Urothelium cell line (cell line): Measurements from ENCODE around the gene CNNM2.

Source experiments
- DNase-seq: peaks from one replicate; pipeline ENCODE4 v3.0.0; 2011; ENCODE audit warnings: low spot score, mixed read lengths
- FAIRE-seq: peaks from 2 replicates; lab custom pipeline; 2011; peaks lifted over from hg19 to GRCh38; lab: Jason Lieb, UNC

Gene CNNM2

DNA sequence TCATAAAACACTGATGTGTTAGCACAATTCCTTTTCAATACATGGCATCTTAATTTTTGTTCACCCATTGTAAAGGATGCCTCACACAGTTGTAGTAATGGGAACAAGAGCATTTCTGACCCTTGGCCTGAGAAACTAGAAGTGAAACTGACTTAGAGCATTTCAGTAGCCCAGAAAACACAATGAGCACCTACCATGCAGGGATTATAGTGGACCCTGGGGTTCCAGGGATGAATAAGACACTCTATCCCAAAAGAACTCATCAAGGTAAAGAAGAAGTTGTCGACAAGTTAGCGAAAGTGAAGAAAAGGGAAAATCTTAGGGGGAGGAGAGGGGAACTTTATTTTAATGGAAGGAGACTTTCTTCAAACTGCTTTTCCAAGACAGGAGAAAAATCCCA is 149.4 kb downstream of the CNNM2 start:
- DNase-seq (no peak), FAIRE-seq (no peak)

DNA sequence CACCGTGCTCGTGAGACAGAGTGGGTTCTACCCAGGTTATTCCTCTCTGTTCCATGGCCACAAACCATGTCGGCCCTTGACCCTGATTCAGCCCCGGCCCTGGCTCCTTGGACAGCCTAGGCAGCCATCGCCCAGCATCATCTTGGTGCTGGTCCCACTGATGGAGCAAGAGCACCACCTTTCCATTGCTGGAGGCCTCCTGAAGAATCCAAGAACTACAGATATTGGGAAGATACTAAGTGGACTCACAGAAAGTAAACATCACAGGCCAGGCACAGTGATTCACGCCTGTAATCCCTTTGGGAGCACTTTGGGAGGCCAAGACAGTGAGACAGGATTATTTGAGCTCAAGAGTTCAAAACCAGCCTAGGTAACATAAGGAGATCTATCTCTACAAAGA is 149.9 kb downstream of the CNNM2 start:
- no peak for FAIRE-seq

DNA sequence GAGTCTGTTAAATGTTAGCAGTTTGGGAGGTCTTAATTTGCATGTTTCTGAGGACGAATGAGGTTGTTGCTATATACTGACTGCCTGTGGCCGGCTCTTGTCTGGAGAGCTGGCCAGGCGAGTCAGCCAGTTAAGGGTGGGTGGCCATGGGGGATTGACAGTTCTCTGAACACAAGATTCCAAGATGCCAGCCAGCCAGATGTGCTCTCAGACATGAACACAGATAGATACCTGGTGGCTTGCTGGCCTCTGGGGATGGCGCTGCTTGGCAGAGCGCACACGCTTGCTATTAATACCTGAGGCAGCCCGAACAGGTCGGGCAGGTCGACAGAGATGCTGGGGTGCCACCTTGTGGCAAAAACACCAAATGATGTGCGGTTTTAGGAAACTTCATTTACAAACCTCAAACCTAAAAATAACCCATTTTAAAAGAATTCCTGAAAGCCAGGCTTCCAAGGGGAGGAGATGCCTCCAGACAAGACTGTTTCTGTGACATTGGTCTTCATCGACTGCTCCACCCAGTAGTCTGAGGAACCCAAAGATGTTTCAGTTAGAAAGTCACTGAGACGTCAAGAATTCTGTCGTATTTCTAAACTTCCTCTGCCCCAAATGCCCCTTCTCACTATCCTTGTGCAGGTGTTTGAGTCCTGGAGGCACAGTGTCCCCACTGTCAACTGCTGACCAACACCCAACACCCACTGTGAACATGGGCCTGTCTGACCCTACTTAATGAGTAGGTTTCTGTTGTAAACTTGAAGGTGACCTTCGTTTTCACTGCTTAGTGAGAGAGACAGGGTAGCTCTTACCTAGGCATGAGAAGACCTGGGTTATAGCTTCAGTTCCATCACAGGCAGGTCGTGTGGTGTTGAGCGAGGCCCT is 151.6 kb downstream of the CNNM2 start:
- FAIRE-seq: no peak

More for the DNA sequence above, 149.9 kb downstream of the CNNM2 start:
- no peak for DNase-seq

DNA sequence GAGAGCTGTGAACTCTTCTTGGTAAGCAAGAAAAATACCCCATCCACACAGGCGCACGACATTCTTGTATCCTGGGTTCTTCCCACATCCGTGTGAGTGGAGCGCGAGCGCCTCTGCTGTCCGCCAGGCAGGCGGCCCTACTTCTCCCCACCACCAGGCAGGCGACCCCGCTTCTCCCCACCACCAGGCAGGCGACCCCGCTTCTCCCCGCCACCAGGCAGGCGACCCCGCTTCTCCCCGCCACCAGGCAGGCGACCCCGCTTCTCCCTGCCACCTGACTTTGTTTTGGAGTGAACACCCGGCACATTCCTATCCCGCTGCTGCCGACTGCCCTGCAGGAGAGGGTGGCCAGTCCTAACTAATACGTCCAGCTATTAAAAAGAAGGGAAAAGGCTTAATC is 154.2 kb downstream of the CNNM2 start:
- FAIRE-seq (no peak), DNase-seq (no peak)

More for the DNA sequence above, 151.6 kb downstream of the CNNM2 start:
- DNase-seq: peak; percentile 62

DNA sequence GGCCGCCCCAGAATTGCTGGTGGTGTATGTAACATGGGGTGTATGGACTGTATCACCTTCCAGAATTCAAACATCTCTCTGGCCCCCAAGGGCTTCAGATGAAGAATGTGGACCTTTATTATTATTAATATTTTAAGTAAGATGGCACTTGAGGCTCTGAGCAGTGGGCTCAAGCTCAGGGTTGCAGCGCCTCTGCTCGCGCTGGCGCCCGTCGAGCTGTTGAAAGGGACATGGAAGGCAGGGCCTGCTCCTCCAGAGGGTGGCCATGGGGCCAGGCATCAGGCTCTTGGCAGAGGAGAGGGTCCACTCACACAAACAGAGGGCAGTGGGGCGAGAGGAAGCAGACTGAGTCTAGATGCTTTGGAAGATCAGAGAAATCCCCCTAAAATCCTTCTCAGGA is 154.8 kb downstream of the CNNM2 start:
- DNase-seq (no peak), FAIRE-seq (no peak)

DNA sequence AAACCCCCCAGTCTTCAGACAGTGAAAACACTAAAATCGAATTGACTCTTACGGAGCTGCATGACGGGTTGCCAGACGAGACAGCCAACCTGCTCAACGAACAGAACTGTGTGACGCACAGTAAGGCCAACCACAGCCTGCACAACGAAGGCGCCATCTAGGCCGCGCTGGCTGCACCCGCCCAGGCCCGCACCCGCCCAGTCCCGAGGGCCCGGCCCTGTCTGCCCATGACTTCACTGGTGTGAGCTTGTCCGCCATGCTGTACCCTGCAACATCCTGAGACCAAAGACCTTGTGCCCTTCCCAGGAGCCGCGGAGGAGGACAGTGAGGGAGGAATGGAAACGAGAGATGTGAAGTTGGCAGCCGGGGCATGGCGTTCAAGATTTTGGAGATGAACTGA is 158.9 kb downstream of the CNNM2 start:
- no peak for DNase-seq
- peak; percentile 90 for FAIRE-seq

DNA sequence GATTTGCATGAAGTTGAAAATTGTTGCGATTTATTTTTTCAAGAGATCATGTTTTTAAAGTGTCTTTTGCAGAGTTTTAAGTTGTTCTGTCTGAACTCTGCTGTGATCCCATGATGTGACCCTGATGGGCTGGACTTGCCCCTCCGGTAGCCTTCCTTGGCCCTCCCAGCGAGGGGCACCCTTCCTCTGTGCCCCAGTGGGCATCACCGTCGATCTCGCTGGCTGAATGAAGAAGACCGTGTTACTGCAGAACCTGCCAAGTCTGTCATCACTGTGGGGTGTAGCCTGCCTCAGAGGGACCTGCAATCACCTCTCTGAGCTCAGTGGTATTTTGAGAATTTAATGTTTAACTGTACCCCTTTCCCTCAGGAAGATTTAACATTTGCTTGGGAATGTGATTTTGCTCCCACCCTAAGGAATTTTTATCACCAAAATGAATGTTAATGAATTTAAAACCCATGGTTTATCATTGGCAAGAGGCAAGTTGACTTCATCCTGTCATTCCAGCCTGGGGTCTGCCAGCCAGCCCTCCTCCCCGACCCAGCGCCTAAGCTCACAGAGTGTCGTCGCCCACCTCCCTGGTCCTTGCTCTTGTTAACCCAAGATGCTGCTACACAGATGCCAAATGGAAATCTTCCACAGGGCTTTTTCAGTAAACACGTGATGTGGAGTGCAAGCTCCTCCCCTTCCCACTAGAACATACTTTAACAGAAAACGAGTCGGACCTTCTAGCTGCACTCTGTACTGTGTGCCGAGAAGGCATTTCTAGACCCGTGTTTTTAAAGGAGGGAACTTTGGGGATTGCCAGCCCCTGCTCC is 159.6 kb downstream of the CNNM2 start:
- FAIRE-seq (no peak), DNase-seq (no peak)

DNA sequence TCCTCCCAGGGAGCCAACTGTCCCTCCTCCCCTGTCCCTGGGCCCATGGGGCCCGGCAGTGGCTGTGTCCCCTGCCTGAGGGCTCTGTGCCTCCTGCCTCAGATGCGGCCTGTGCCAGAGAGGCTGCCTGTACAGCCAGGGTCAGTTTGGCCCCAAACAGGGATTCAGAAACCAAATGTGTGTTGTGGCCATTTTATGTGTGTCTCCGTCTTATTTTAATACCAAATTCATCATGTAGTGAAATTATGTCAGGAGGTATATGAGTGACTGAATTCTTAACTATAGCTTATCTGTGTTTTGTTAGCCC is 160.2 kb downstream of the CNNM2 start:
- DNase-seq (no peak), FAIRE-seq (no peak)

DNA sequence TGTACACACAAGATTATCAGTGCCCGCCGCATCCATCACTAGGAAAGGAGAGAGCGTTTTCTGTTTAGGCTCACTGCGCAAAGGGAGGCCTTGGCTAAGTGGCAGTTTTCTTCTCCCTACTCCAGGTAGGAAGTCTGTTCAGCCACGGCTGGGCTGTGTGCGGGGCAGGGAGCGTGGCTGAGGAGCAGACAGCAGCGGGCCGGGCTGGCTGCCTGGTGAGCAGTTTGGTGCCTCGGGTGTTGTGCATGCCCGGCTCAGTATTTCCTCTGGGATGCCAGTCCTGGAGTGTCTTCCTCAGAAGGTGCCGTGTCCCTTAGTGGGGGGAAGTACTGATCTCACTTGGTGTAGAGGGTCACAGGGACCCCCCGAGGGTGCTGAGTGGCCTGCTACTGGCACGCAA is 160.6 kb downstream of the CNNM2 start:
- DNase-seq (no peak), FAIRE-seq (no peak)

DNA sequence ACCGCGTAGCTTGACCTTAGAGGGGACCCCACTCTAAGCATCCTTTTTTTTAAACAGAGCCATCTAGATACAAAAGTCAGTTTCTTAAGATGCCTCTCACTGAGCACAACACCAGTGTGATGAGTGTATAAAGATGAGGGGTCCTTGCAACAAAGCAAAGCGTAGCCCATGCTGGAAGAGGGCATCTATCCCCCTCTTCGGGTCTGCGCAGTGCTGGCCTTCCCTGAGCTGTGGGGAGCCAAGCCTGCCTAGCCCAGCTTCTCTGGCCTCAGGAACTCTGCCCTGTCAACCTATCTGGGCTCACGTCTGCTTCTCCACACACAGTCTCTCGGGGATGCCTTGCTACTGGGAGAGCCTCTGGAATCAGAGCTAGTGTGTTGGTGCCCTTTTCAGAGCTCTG is 161.0 kb downstream of the CNNM2 start:
- FAIRE-seq (no peak), DNase-seq (no peak)

DNA sequence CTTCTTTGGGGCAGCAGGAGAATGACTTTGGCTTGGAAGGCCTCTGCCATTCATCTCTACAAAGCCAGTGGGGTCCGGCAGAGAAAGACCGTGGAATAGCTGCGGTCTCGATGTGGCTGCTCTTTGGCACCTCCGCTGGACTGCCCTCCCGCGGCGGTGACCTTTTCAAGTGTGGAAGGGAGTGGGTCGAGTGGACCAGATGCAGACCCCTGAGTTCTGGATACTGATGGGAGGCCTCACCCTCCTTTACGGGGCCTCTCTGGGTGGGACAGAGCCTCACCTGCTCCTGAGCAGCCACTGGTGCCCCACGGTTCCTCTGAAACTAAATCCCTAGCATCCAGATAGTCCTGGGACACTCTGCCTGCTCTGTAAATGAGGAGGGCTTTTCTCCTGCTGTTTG is 161.9 kb downstream of the CNNM2 start:
- no peak for FAIRE-seq
- no peak for DNase-seq

DNA sequence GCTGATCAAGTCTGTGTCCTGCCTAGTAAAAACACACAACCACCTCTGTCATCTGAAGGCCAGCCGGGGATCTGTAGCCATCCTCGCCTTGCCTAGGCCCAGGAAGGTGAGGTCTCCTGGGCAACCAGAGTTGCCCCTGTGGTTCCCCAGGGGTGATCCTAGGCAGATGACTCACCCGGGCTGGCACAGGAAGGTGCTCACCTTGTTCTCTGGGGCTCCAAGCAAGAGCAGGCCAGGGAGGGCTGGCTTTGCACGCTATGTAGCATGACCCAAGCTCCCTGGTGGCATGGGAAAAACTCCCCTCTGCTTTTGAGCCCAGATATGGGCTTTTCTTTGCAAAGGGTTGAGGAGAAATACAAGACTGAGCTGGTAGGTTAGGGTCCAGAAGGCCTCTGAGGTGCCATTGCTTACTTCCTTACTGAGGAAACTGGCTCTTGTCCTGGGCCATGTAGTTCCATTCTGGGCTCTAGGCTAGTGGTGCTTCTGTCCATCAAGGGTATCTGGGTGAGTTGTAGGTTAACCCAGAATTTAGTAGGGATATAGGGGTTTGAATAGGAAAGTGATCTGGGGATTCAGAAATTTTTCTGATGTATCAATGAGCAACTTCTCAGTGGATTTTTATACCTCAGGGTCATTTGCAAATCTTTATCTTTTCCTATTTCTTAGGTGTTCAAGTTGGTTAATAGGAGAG is 162.9 kb downstream of the CNNM2 start:
- no peak for DNase-seq
- no peak for FAIRE-seq

DNA sequence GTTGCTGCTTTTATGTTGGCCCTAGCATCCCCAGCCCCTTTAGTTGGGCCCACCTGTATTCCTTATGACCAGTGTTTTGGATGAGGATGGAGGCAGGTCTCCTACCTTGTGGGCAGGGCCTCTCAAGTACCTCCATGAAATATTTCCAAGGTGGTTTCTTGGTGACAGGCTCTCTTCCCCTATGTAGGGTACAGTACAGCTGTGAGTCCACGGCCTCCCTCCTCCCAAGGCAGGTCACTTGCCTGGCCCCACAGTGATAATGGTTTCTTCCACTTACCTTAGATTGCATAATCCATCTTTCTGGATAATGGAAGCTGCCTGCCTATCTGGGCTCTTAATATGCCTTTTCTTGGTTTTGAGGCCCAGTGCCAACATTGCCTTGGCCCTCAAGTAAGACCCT is 164.6 kb downstream of the CNNM2 start:
- FAIRE-seq (no peak), DNase-seq (no peak)

DNA sequence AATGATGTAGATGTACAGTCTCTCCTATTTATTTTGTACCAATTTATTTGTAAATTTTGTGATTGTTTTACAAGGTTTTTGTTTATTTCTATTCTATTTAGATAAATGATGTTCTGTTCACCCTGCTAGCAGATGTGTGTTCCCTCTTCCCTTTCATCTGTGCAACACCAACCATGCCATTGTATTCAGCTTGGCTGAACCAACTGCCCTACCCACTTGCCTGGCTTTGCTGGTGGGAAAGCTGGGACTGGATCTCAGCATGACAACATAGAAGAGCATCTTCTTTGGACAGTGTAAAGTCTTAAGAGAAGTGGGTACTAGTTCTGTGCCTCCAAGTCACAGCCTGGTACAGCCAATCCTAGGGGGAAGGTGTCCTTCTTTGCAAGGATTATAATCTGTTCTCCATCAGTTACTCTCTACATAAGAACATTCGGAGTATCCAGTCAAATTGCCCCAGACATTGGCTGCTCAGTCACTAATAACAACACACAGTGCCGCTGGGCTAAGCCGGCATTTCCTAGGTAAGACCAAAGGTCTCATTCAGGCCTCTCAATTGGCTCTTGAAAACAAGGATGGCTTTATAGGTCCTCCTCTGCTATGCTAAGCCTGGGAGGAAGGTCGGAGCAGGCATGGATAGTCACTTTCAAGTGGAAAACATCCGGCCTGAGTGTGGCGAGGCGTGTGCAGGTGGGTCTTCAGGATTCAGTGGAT is 165.3 kb downstream of the CNNM2 start:
- no peak for DNase-seq
- FAIRE-seq: no peak

DNA sequence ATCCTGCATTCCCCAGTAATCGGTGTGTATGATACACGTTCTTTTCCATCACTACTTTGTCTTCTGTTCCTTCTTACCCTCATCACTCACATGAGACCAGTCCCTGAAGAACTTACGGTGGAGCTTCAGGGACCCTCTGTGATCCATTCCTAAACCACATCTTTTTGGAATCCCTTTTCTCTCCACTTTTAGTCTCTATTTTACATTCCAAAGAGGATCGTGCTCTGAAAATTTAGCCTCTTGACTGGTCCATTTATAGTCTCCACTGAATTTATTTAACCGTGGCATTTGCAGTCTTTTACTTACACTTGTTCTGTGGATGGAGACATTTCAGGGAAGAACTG is 165.9 kb downstream of the CNNM2 start:
- DNase-seq (no peak), FAIRE-seq (no peak)

DNA sequence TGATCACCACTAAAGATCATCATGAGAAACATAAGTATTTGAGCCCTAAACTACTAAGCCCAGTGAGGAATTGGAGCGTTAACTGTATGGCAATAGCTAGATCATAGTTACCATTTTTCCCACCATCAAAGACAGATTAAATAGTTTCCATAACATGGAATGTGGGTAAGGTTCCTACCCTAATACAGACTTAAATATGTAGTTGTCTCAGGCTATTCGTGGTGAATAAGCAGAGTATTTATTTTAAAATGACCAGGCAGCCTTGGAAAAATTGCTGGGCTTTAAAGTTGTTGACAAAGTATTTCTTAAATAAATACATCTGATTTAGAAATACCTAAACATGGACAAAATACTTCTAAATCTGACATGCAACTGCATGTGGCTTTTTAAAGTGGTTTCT is 168.2 kb downstream of the CNNM2 start:
- FAIRE-seq (no peak), DNase-seq (no peak)

DNA sequence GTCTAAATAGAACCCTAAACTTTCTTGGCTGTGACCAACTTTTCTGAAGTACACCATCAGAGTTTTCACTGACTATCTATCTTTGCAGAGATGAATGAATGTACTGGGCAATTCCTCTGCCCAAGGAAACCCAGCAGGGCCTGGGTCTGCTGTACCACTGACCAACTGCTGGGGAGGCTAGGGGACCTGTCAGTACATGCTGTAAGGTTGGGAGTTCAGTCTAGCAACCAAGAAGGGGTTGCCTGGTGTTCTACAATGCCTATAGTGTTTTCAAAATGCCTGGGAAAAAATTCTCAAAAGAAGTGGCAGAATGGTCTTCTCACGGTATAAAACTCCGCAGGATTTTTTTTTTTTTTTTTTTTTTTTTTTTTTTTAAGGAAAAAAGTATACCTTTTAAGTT is 168.7 kb downstream of the CNNM2 start:
- no peak for FAIRE-seq

DNA sequence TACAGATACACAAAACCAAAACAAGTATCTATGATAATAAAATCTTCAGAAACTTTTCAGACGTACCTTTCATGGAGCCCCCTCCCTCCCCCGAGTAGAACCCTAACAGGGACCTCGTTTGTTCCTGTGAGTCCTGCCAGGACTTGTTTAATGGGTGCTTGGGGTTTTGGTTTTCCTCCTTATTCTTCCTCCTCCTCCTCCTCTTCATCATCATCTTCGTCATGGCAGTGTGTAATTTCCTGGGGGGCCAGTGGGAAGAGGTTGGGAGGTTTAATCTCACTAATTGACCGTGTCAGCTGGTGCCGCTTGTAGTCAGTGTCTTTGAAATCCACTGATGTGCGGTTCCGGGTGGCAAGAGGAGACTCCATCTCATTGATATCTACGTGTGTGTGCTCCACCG is 171.4 kb downstream of the CNNM2 start:
- FAIRE-seq (no peak), DNase-seq (no peak)

More for the DNA sequence above, 168.7 kb downstream of the CNNM2 start:
- DNase-seq: no peak

DNA sequence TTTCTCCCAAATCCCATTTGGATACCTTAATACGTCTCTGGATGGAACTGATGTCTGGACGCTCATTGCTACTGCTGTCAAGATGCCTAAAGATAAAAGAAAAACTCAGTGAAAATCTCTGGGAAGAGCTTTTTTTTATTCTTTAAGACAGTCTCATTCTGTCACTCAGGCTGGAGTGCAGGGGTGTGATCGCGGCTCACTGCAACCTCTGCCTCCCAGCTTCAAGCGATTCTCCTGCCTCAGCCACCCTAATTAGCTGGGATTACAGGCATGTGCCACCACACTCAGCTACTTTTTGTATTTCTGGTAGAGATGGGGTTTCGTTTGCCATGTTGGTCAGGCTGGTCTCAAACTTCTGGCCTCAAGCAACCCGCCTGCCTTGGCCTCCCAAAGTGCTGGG is 172.8 kb downstream of the CNNM2 start:
- FAIRE-seq: no peak
- no peak for DNase-seq

DNA sequence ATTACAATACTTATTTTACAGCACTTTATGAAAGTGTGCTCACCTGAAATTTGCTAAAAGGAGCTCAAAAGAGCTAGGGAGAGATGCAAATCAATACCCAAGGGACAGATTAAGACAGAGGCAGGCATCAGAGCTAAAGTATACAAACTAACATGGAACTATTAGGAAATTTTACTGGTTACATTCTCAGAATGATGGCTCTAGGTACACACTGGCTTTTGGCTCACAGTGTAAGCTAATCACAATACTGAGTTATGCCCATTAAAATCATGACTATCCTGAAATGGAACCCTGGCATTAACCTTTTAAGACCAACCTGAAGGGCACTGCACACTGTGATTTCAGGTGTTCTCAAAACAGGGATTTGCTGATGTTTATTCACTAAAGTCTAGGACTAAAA is 176.9 kb downstream of the CNNM2 start:
- DNase-seq (no peak), FAIRE-seq (no peak)

DNA sequence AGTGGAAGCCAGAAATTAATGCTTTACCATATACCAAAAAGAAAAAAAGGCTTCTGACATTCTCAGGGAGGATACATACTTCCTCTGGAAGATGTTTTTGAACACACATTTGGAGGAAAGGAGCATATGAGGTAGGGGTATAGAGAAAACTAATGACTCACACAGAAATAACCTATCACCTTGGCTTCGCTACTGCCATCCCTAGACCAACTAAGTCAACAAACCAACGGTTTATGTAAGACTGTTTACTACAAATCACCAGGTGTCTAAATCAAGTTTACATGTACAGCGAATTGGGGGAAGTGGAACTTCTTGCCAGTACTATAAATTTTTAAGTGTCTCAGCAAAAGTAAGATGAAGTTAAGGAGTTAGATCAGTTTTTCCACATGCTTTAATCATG is 178.0 kb downstream of the CNNM2 start:
- FAIRE-seq: no peak
- DNase-seq: no peak
